GM12865 (cell line): ENCODE measurements around the gene NOTCH2NLA.
"Not testable (repeated sequence)": the region's sequence is repeated elsewhere in the genome, so short reads cannot be mapped to it uniquely, and the experiment has no call there.

Experiments used
- DNase-seq: peaks from one replicate; pipeline ENCODE4 v3.0.0; 2010; ENCODE audit warnings: low read depth
- H3K4me3 ChIP-seq: 2 replicates; pipeline ENCODE4 v1.5.1; 2011; ENCODE audit warnings: mild to moderate bottlenecking, low read depth, low read length, control low read depth

Gene NOTCH2NLA

DNA sequence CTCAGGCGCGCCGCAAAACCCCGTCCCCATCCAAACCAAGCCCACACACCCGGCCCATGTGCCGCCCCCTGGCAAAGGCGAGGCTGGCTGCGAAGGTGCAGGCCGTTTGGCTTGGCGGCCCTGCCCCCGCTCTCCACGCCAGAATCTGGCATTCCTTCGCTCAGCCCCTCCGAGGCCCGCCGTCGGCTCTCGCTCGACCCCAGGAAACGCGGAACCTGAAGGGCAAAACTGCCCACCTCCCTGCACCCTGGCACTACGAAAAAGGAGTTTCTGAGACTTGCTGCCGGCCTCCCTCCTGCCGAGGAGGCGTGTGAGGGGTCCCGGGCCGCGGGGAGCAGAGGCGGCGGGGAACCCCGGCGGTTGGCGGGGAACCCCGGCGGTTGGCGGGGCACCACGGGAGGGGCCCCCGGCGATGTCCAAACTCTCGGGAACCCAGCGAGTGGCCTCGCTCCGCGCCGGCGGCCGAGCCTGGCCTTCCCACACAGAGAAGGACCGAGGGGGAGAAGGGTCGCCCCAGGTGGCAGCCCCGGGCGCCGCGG is 608 bp downstream of the NOTCH2NLA start:
- not testable (repeated sequence) for DNase-seq

DNA sequence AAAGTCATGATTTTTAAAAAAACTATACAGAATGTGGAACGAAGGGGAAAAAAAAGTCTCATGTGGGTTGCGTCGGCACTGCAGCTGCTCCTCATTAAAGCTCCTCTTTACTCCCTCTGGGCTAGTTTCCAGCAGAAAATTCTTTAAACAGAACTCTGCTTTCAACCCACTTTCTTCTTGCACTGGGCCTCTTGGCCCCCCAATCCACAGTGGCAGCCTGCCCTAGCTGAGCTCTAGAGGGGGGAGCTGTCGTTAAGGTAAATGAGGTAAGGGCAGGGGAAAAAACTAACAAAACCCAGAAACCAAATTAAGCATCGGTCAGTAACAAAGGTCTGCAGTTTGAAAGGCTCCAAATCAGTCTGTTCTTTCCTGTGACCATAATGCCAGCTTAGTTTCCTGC is 54.3 kb downstream of the NOTCH2NLA start:
- H3K4me3 ChIP-seq, DNase-seq: not testable (repeated sequence)

More for the DNA sequence above, 608 bp downstream of the NOTCH2NLA start:
- peak overlapping the region; percentile 54 for H3K4me3 ChIP-seq

DNA sequence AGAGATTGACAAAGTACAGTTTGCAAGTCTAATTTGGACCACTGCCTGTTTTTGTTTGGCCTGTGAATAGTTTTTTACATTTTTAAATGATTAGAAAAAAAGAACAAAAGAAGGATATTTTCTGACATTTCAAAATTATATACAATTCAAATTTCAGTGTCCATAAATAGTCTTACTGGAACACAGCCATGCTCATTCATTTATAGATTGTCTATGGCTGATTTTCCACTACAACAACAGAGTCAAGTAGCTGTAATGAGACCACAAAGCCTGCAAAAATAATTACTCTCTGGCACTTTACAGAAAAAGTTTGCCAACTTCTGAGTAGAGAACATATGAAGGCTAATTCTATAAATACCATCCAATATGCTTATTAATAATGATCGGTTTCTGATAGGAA is 61.1 kb downstream of the NOTCH2NLA start:
- H3K4me3 ChIP-seq, DNase-seq: not testable (repeated sequence)

DNA sequence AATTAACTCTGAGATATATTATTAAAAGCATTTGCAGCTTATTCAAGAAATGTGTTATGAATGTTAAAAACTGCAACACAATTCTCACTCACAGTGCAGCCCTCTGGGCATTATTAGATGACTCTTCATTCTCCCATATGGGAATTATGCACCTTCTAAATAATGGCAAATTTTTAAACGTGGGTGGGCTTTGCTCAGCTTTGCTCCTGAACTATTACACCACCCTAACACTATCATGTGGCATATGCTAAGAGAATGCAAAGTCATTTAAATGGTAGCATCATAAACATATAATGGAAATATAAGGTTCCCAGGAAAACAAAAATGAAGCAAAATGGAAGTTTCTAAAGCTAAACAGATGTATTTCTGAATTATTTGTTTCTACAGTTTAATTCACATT is 61.5 kb downstream of the NOTCH2NLA start:
- DNase-seq, H3K4me3 ChIP-seq: not testable (repeated sequence)

DNA sequence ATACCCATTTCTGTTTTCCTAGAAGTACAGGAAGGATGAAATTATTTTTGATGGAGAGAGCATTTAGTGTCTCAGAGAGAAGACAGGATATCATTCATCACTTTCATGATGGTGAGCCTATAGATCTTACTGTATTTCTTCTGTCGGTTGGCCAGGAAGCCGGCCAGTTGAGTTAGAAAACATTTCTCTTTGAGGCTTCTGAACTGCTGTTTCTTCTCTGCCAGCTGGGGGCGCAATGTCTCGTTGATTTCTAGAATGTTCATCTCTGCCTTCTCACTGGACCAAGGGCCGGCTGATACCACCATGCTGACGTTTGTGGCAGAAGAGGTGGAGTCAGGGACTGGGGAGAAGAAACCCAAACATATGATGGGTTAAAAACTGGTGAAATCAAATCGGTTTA is 84.4 kb downstream of the NOTCH2NLA start, which contains the start of gene NBPF10:
Gene NBPF10 (minus strand): TSS at position 340 of the 400 bp plus-strand sequence. CDS start 35 bp downstream, at position 305.
- DNase-seq, H3K4me3 ChIP-seq: not testable (repeated sequence)
